RWPE2 (cell line): ENCODE results near the gene NOP16.

ENCODE experiments used
- ATAC-seq: fragments of 200-7000 bp; cut with Tn5 transposase; 3 replicates; pipeline ENCODE4 v1.9.1; 2021; ENCODE audit warnings: low read depth
- DNase-seq: peaks from one replicate; pipeline ENCODE4 v3.0.0-alpha.2; 2020; ENCODE audit warnings: low spot score
- H3K27ac ChIP-seq: fragments of 450-650 bp; 2 replicates; pipeline ENCODE4 v1.5.1; 2017; ENCODE audit warnings: mild to moderate bottlenecking; ENCODE audit not compliant: poor library complexity, severe bottlenecking
- H3K27me3 ChIP-seq: fragments of 250-450 bp; sonication (Bioruptor Pico); 2 replicates; pipeline ENCODE4 v1.5.1; 2021; ENCODE audit warnings: mild to moderate bottlenecking, moderate library complexity; ENCODE audit not compliant: insufficient read depth, poor library complexity, severe bottlenecking
- H3K36me3 ChIP-seq: fragments of 250-450 bp; sonication (Bioruptor Pico); 2 replicates; pipeline ENCODE4 v1.5.1; 2020; ENCODE audit warnings: low read depth, mild to moderate bottlenecking, moderate library complexity
- H3K4me1 ChIP-seq: fragments of 250-450 bp; sonication (Bioruptor Pico); 2 replicates; pipeline ENCODE4 v1.5.1; 2021; ENCODE audit warnings: mild to moderate bottlenecking, moderate library complexity; ENCODE audit not compliant: insufficient read depth, poor library complexity, severe bottlenecking
- H3K4me3 ChIP-seq: fragments of 250-450 bp; sonication (Bioruptor Pico); 2 replicates; pipeline ENCODE4 v1.5.1; 2021; ENCODE audit warnings: mild to moderate bottlenecking, moderate library complexity; ENCODE audit not compliant: severe bottlenecking
- H3K9me3 ChIP-seq: fragments of 250-450 bp; sonication (Bioruptor Pico); 2 replicates; pipeline ENCODE4 v1.5.1; 2021; ENCODE audit warnings: mild to moderate bottlenecking, moderate library complexity; ENCODE audit not compliant: severe bottlenecking
- TF ChIP-seq, protein P1 (sequence below): fragments of 450-650 bp; IDR thresholded peaks from one replicate; pipeline ENCODE4 v1.5.1; 2017; ENCODE audit warnings: mild to moderate bottlenecking, moderate library complexity; ENCODE audit not compliant: poor library complexity, severe bottlenecking

The NOP16 gene

DNA sequence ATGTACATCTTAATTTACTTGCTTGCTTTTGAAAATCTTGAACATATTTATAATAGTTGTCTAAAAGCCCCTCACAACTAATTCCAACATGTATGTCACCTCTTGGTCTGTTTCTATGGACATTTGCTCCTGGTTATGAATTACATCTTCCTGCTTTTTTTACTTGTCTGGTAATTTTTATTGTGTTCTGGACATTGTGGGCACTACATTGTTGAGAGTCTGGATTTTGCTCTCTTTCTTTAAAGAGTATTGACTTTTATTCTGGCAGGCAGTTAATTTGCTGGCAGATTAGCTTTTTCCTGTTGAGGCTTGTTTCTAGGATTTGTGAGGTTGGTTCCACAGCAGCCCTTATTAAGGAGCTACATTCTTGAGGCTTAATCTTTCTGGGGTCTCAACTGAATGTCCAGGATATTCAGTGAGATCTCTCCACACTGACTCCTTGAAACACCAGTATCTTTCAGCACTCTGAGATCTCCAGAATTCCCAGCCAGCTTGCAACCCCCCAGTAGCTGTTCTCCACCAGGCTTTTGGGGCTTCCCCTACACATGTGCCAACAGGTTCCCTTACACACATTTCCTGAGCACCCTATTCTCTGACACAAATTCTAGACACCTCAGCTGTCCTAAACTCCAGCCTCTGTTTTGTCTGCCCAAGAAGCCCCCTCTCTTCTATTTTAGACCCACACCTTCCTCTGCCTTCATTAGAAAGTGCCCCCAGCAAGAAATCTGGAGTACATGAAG, 54.2 kb downstream of the NOP16 start:
- Histone ChIP-seq H3K27ac (no peak overlapping the region), H3K27me3 (no peaks in the 10 kb centered on the region), H3K36me3 (peaks cover 20% of the 10 kb centered on the region), H3K4me3 (no peak overlapping the region), H3K4me1 (no peaks in the 10 kb centered on the region), H3K9me3 (no peaks in the 10 kb centered on the region)
- DNase-seq = no peak
- TF ChIP-seq, protein P1, sequence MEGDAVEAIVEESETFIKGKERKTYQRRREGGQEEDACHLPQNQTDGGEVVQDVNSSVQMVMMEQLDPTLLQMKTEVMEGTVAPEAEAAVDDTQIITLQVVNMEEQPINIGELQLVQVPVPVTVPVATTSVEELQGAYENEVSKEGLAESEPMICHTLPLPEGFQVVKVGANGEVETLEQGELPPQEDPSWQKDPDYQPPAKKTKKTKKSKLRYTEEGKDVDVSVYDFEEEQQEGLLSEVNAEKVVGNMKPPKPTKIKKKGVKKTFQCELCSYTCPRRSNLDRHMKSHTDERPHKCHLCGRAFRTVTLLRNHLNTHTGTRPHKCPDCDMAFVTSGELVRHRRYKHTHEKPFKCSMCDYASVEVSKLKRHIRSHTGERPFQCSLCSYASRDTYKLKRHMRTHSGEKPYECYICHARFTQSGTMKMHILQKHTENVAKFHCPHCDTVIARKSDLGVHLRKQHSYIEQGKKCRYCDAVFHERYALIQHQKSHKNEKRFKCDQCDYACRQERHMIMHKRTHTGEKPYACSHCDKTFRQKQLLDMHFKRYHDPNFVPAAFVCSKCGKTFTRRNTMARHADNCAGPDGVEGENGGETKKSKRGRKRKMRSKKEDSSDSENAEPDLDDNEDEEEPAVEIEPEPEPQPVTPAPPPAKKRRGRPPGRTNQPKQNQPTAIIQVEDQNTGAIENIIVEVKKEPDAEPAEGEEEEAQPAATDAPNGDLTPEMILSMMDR = no peak
- no peak for ATAC-seq
